HepG2 (cell line): ENCODE results near the gene ZCCHC3. TPM values are rescaled to one million over a fixed set of nuclear protein-coding genes. Genes with fewer than 3 reads are reported as not detected.
A peak's percentile ranks its signal among the peaks of the same experiment; 100 is the strongest.

Experiments
- HNRNPLL ChIP-seq: fragments of 200-400 bp; formaldehyde crosslinking; IDR thresholded peaks from 2 replicates; pipeline ENCODE4 v1.6.1; 2017; ENCODE audit warnings: mild to moderate bottlenecking, low read depth, low read length; ENCODE audit not compliant: poor library complexity, severe bottlenecking
- KDM5B ChIP-seq: sonication (generic); formaldehyde crosslinking; IDR thresholded peaks from 2 replicates; pipeline ENCODE4 v1.4.0; 2020; ENCODE audit warnings: missing genetic modification reagents, mild to moderate bottlenecking, borderline replicate concordance
- MAFG ChIP-seq: sonication (generic); formaldehyde crosslinking; IDR thresholded peaks from 2 replicates; pipeline ENCODE4 v1.5.1; 2020; ENCODE audit warnings: mild to moderate bottlenecking, missing genetic modification reagents
- MXD4 ChIP-seq: IDR thresholded peaks from 2 replicates; pipeline ENCODE4 v1.6.1; 2016; ENCODE audit warnings: mild to moderate bottlenecking, missing biosample characterization, missing genetic modification reagents
- PCBP1 ChIP-seq: fragments of 200-400 bp; formaldehyde crosslinking; IDR thresholded peaks from 2 replicates; pipeline ENCODE4 v1.6.1; 2017; ENCODE audit warnings: mild to moderate bottlenecking, low read depth, low read length, borderline replicate concordance
- TSC22D2 ChIP-seq: sonication (generic); formaldehyde crosslinking; IDR thresholded peaks from 2 replicates; pipeline ENCODE4 v1.5.1; 2020; ENCODE audit warnings: missing genetic modification reagents, mild to moderate bottlenecking, borderline replicate concordance
- ZFP82 ChIP-seq: sonication (generic); formaldehyde crosslinking; IDR thresholded peaks from 2 replicates; pipeline ENCODE4 v1.5.1; 2020; ENCODE audit warnings: mild to moderate bottlenecking, missing genetic modification reagents, borderline replicate concordance
- ZFP90 ChIP-seq: sonication (generic); formaldehyde crosslinking; IDR thresholded peaks from 2 replicates; pipeline ENCODE4 v1.8.0; 2022; ENCODE audit warnings: missing genetic modification reagents, mild to moderate bottlenecking, inconsistent platforms, borderline replicate concordance
- ZNF234 ChIP-seq: sonication (generic); formaldehyde crosslinking; conservative IDR thresholded peaks from 2 replicates; pipeline ENCODE4 v1.5.1; 2020; ENCODE audit warnings: mild to moderate bottlenecking, missing genetic modification reagents
- ZNF773 ChIP-seq: sonication (generic); formaldehyde crosslinking; IDR thresholded peaks from 2 replicates; pipeline ENCODE4 v1.4.0; 2020; ENCODE audit warnings: missing genetic modification reagents, borderline replicate concordance
- ZNF792 ChIP-seq: IDR thresholded peaks from 2 replicates; pipeline ENCODE4 v1.6.1; 2016
- ZNF878 ChIP-seq: sonication (generic); formaldehyde crosslinking; IDR thresholded peaks from 2 replicates; pipeline ENCODE4 v1.8.1; 2023; ENCODE audit warnings: mild to moderate bottlenecking, missing genetic modification reagents, moderate library complexity
- polyA plus RNA-seq, 8 experiments: library from polyadenylated mRNA; depleted of rRNA in 3 of 8; stranded (reverse) in 7 of 8; unstranded in 1 of 8; fragments of >200 nt; fragmentation: Illumina TruSeq in 4 of 8; extraction: Trizol in 4 of 8; gene quantifications; 2 replicates each; pipeline versions ENCODE4 v1.2.1 to v1.2.3, GENCODE V29; 2011 to 2016; ENCODE audit warnings: low read depth in 4 of 8, missing spikeins in 1 of 8, mixed read lengths in 1 of 8; ENCODE audit not compliant: insufficient read depth in 1 of 8
- total RNA-seq, 5 experiments: library from RNA; depleted of rRNA; stranded (reverse); fragments of >200 nt; fragmentation: Illumina TruSeq; extraction: Trizol; gene quantifications; 2 replicates each; pipeline ENCODE4 v1.2.3, GENCODE V29; 2016; ENCODE audit warnings: low read depth in 1 of 5
- TF ChIP-seq, protein P1 (sequence below): sonication (generic); formaldehyde crosslinking; IDR thresholded peaks from 2 replicates; pipeline ENCODE4 v1.4.0; 2020; ENCODE audit warnings: missing genetic modification reagents
- TF ChIP-seq, protein P2 (sequence below): sonication (generic); formaldehyde crosslinking; IDR thresholded peaks from 2 replicates; pipeline ENCODE4 v1.4.0; 2020; ENCODE audit warnings: mild to moderate bottlenecking, missing genetic modification reagents
- TF ChIP-seq, protein P3 (sequence below): fragments of 450-650 bp; IDR thresholded peaks from 2 replicates; pipeline ENCODE4 v1.6.1; 2016
- TF ChIP-seq, protein P4 (sequence below), 2 experiments: IDR thresholded peaks; 2 replicates each; pipeline ENCODE4 v1.6.1; 2011 to 2012; ENCODE audit warnings: low read length in 2 of 2, borderline replicate concordance in 1 of 2, low read depth in 1 of 2, mild to moderate bottlenecking in 1 of 2, moderate library complexity in 1 of 2
- TF ChIP-seq, protein P5 (sequence below): IDR thresholded peaks from 2 replicates; pipeline ENCODE4 v1.6.1; 2016
- TF ChIP-seq, protein P6 (sequence below): sonication (generic); formaldehyde crosslinking; IDR thresholded peaks from 2 replicates; pipeline ENCODE4 v1.8.1; 2023; ENCODE audit warnings: mild to moderate bottlenecking, missing genetic modification reagents

Gene ZCCHC3
- total and polyA plus RNA-seq, 2 of the 13 experiments (the other 11 are each of a cell fraction or from before 2014, with no cell fraction given) = 46.6 to 63.0 TPM

DNA sequence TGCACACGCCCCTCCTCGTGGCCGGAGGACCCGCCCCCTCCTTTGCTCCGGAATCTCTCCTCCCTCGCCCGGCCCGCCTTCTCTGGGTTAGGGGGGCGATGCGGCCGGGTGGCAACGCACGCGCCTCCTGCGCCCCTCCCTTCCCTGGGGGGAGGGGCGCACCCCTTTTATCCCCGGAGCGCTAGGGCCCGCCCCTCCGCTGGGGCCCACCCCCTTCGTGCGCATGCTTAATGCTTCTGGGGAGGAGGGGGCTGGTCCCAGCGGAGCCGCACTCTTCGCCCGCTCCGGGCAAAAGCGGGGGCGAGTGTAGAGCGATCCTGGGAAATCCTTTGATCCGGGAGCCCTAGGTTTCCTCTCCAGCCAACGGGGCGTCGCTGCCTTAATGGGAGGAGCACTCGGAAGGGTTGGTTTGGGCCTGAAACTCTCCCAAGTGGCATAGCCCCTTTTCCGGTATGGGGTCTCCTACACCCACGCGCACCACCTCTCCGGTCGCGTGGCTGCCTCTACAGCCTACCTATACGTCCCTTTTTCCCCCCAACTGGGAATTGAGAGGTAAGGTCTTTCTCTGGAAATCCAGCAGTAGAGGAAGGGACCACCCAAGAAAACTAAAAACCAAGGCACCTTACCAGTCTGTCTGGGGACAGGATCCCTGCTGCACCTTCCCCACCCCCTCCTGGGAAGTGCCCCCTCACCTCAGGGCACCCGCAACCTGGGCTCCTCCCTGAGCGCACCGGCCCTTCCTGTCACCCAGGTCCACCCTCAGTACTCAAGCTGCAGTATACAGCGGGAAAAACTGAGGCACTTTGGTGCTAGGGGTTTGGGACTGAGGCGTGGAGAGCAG, 30.0 kb downstream of the ZCCHC3 start (continued):
- TF ChIP-seq, protein P1, sequence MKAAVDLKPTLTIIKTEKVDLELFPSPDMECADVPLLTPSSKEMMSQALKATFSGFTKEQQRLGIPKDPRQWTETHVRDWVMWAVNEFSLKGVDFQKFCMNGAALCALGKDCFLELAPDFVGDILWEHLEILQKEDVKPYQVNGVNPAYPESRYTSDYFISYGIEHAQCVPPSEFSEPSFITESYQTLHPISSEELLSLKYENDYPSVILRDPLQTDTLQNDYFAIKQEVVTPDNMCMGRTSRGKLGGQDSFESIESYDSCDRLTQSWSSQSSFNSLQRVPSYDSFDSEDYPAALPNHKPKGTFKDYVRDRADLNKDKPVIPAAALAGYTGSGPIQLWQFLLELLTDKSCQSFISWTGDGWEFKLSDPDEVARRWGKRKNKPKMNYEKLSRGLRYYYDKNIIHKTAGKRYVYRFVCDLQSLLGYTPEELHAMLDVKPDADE (CRISPR knock-in tag) = no peak
- TF ChIP-seq TSC22D2 (CRISPR knock-in tag) (0 out of 2 replicates have a peak, but pooled peaks have one; percentile 5), ZNF234 (CRISPR knock-in tag) (no peak), ZNF878 (CRISPR knock-in tag) (peak; percentile 87; the same call in 1 of the 2 replicates), ZFP82 (CRISPR knock-in tag) (no peak; the same call in 1 of the 2 replicates), MAFG (CRISPR knock-in tag) (no peak), KDM5B (no peak), ZNF773 (CRISPR knock-in tag) (no peak), MXD4 (CRISPR knock-in tag) (peak; percentile 91), HNRNPLL (peak; percentile 94), ZFP90 (CRISPR knock-in tag) (peak; percentile 19; the same call in 1 of the 2 replicates), ZNF792 (CRISPR knock-in tag) (peak; percentile 18; the same call in 1 of the 2 replicates), PCBP1 (peak; percentile 97; the same call in 1 of the 2 replicates)
- TF ChIP-seq, protein P2, sequence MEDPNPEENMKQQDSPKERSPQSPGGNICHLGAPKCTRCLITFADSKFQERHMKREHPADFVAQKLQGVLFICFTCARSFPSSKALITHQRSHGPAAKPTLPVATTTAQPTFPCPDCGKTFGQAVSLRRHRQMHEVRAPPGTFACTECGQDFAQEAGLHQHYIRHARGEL (CRISPR knock-in tag) = 0 out of 2 replicates have a peak, but pooled peaks have one; percentile 51
- TF ChIP-seq, protein P3, sequence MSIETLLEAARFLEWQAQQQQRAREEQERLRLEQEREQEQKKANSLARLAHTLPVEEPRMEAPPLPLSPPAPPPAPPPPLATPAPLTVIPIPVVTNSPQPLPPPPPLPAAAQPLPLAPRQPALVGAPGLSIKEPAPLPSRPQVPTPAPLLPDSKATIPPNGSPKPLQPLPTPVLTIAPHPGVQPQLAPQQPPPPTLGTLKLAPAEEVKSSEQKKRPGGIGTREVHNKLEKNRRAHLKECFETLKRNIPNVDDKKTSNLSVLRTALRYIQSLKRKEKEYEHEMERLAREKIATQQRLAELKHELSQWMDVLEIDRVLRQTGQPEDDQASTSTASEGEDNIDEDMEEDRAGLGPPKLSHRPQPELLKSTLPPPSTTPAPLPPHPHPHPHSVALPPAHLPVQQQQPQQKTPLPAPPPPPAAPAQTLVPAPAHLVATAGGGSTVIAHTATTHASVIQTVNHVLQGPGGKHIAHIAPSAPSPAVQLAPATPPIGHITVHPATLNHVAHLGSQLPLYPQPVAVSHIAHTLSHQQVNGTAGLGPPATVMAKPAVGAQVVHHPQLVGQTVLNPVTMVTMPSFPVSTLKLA = peak; percentile 94
- TF ChIP-seq, protein P4, sequence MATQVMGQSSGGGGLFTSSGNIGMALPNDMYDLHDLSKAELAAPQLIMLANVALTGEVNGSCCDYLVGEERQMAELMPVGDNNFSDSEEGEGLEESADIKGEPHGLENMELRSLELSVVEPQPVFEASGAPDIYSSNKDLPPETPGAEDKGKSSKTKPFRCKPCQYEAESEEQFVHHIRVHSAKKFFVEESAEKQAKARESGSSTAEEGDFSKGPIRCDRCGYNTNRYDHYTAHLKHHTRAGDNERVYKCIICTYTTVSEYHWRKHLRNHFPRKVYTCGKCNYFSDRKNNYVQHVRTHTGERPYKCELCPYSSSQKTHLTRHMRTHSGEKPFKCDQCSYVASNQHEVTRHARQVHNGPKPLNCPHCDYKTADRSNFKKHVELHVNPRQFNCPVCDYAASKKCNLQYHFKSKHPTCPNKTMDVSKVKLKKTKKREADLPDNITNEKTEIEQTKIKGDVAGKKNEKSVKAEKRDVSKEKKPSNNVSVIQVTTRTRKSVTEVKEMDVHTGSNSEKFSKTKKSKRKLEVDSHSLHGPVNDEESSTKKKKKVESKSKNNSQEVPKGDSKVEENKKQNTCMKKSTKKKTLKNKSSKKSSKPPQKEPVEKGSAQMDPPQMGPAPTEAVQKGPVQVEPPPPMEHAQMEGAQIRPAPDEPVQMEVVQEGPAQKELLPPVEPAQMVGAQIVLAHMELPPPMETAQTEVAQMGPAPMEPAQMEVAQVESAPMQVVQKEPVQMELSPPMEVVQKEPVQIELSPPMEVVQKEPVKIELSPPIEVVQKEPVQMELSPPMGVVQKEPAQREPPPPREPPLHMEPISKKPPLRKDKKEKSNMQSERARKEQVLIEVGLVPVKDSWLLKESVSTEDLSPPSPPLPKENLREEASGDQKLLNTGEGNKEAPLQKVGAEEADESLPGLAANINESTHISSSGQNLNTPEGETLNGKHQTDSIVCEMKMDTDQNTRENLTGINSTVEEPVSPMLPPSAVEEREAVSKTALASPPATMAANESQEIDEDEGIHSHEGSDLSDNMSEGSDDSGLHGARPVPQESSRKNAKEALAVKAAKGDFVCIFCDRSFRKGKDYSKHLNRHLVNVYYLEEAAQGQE (IDR thresholded peaks at IDR 0.05; ENCODE audit: borderline replicate concordance in 1 of 2, low read depth in 1 of 2, low read length in 2 of 2) = peak in 1 of 2 experiments; percentile 34; a peak in 1 of 4 replicates
- TF ChIP-seq, protein P5, sequence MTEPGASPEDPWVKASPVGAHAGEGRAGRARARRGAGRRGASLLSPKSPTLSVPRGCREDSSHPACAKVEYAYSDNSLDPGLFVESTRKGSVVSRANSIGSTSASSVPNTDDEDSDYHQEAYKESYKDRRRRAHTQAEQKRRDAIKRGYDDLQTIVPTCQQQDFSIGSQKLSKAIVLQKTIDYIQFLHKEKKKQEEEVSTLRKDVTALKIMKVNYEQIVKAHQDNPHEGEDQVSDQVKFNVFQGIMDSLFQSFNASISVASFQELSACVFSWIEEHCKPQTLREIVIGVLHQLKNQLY (CRISPR knock-in tag) = peak; percentile 46; the same call in 1 of the 2 replicates
- TF ChIP-seq, protein P6, sequence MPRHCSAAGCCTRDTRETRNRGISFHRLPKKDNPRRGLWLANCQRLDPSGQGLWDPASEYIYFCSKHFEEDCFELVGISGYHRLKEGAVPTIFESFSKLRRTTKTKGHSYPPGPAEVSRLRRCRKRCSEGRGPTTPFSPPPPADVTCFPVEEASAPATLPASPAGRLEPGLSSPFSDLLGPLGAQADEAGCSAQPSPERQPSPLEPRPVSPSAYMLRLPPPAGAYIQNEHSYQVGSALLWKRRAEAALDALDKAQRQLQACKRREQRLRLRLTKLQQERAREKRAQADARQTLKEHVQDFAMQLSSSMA (CRISPR knock-in tag) = 0 out of 2 replicates have a peak, but pooled peaks have one; percentile 9
